ENCODE data around the gene PLD1.
A peak's percentile ranks its signal among the peaks of the same experiment; 100 is the strongest.

PLD1 gene

GRCh38 chr3:171824824-171825221 lies 14.5 kb upstream of the PLD1 start:
- no peak overlapping the region for H3K4me3 ChIP-seq (ENCODE audit: low read depth, low read length)
- no peaks in the 10 kb centered on the region for H3K36me3 ChIP-seq (ENCODE audit: control insufficient read depth in 2 of 2, insufficient read depth in 1 of 2, low read length in 2 of 2)
- peaks cover 6% of the 10 kb centered on the region for H3K4me1 ChIP-seq (ENCODE audit: control insufficient read depth, insufficient read depth, low read length)
- H3K27ac ChIP-seq (ENCODE audit: extremely low read depth, low read depth, low read length), result no peak overlapping the region; the same call in 1 of the 2 replicates
- TF ChIP-seq MZF1 (tag by site-specific recombination; IDR thresholded peaks at IDR 0.05; ENCODE audit: borderline replicate concordance) (peak; percentile 27; the same call in 1 of the 2 replicates), WT1 (tag by site-specific recombination; IDR thresholded peaks at IDR 0.05) (peak; percentile 35; the same call in 1 of the 2 replicates), GLI2 (tag by site-specific recombination; IDR thresholded peaks at IDR 0.05; ENCODE audit: borderline replicate concordance, low read depth) (no peak), INSM2 (tag by site-specific recombination; IDR thresholded peaks at IDR 0.05) (no peak), ZNF354C (tag by site-specific recombination; IDR thresholded peaks at IDR 0.05; ENCODE audit: borderline replicate concordance, low read depth) (no peak), ZNF16 (tag by site-specific recombination; IDR thresholded peaks at IDR 0.05; ENCODE audit: low read depth) (no peak), ZBTB8A (tag by site-specific recombination; IDR thresholded peaks at IDR 0.05) (no peak), ZNF792 (tag by site-specific recombination; IDR thresholded peaks at IDR 0.05) (no peak), SP7 (tag by site-specific recombination; IDR thresholded peaks at IDR 0.05) (peak; percentile 64), ZNF398 (tag by site-specific recombination; IDR thresholded peaks at IDR 0.05) (no peak), ZFHX2 (tag by site-specific recombination; conservative IDR thresholded peaks at IDR 0.05) (peak; percentile 66), ZNF24 (tag by site-specific recombination; IDR thresholded peaks at IDR 0.05) (no peak)
- ChIA-PET CTCF (no interaction called here), POLR2A (no interaction called here)
- H3K9me3 ChIP-seq (ENCODE audit: control insufficient read depth, insufficient read depth, low read depth, low read length), result no peaks in the 10 kb centered on the region

- Histone ChIP-seq H3K9me3 (ENCODE audit: control insufficient read depth, insufficient read depth, low read depth, low read length) (no peaks in the 10 kb centered on the region), H3K4me1 (ENCODE audit: control insufficient read depth, insufficient read depth, low read length) (peaks cover 6% of the 10 kb centered on the region), H3K36me3 (ENCODE audit: control insufficient read depth in 2 of 2, insufficient read depth in 1 of 2, low read length in 2 of 2) (no peaks in the 10 kb centered on the region), H3K4me3 (ENCODE audit: low read depth, low read length) (no peak overlapping the region), H3K27ac (ENCODE audit: extremely low read depth, low read depth, low read length) (no peak overlapping the region)
- POLR2A ChIA-PET, result no interaction called here
- CTCF ChIA-PET, result no interaction called here
- TF ChIP-seq ZNF24 (tag by site-specific recombination; IDR thresholded peaks at IDR 0.05), result no peak
- TF ChIP-seq ZNF280D (tag by site-specific recombination; IDR thresholded peaks at IDR 0.05), result no peak
- no peak for TF ChIP-seq ZBTB10 (tag by site-specific recombination; IDR thresholded peaks at IDR 0.05)
- no peak for TF ChIP-seq ZNF398 (tag by site-specific recombination; IDR thresholded peaks at IDR 0.05)
- TF ChIP-seq ZNF670 (tag by site-specific recombination; IDR thresholded peaks at IDR 0.05; ENCODE audit: low read depth), result no peak
- no peak for TF ChIP-seq KLF7 (tag by site-specific recombination; IDR thresholded peaks at IDR 0.05; ENCODE audit: borderline replicate concordance)
- peak; percentile 66 for TF ChIP-seq SCRT2 (tag by site-specific recombination; IDR thresholded peaks at IDR 0.05)
- no peak for TF ChIP-seq ZNF585B (tag by site-specific recombination; IDR thresholded peaks at IDR 0.05)
- TF ChIP-seq SP7 (tag by site-specific recombination; IDR thresholded peaks at IDR 0.05), result no peak
- TF ChIP-seq ZNF26 (tag by site-specific recombination; IDR thresholded peaks at IDR 0.05), result no peak
- no peak for TF ChIP-seq ZSCAN16 (tag by site-specific recombination; IDR thresholded peaks at IDR 0.05)
- peak; percentile 28; the same call in 1 of the 2 replicates for TF ChIP-seq SCRT1 (tag by site-specific recombination; IDR thresholded peaks at IDR 0.05; ENCODE audit: borderline replicate concordance)
Observed at GRCh38 chr3:171824116-171824515, 13.8 kb upstream of the PLD1 start.

Data from HEK293 (cell line).